IMR-90 (cell line): Measurements from ENCODE around the gene MTCL3.

ENCODE experiments used
- BHLHE40 ChIP-seq: fragments of 150-350 bp; IDR thresholded peaks from 2 replicates; pipeline ENCODE4 v1.6.1; 2016; ENCODE audit warnings: mild to moderate bottlenecking, low read depth, low read length
- CEBPB ChIP-seq: IDR thresholded peaks from 2 replicates; pipeline ENCODE4 v1.6.1; 2012; ENCODE audit warnings: low read depth, low read length, improper control_type of control experiment
- CTCF ChIP-seq: conservative IDR thresholded peaks from 2 replicates; pipeline ENCODE4 v1.5.1; 2012; ENCODE audit warnings: mild to moderate bottlenecking, low read depth, low read length, improper control_type of control experiment
- FOS ChIP-seq: fragments of 150-350 bp; IDR thresholded peaks from 2 replicates; pipeline ENCODE4 v1.6.1; 2016; ENCODE audit warnings: low read depth, low read length
- MAFK ChIP-seq: IDR thresholded peaks from 2 replicates; pipeline ENCODE4 v1.6.1; 2012; ENCODE audit warnings: low read depth, low read length, improper control_type of control experiment
- MAZ ChIP-seq: IDR thresholded peaks from 2 replicates; pipeline ENCODE4 v1.6.1; 2012; ENCODE audit warnings: low read depth, mild to moderate bottlenecking, low read length, improper control_type of control experiment, moderate library complexity, borderline replicate concordance
- NFE2L2 ChIP-seq: fragments of 150-350 bp; IDR thresholded peaks from 2 replicates; pipeline ENCODE4 v1.6.1; 2016; ENCODE audit warnings: low read depth, mild to moderate bottlenecking, low read length
- POLR2A ChIP-seq: IDR thresholded peaks from 2 replicates; pipeline ENCODE4 v1.6.1; 2012; ENCODE audit warnings: mild to moderate bottlenecking, low read depth, low read length
- RAD21 ChIP-seq: IDR thresholded peaks from 2 replicates; pipeline ENCODE4 v1.6.1; 2012; ENCODE audit warnings: low read length, improper control_type of control experiment
- SMC3 ChIP-seq: fragments of 150-350 bp; IDR thresholded peaks from 2 replicates; pipeline ENCODE4 v1.6.1; 2016; ENCODE audit warnings: low read depth, mild to moderate bottlenecking, antibody characterized with exemption, low read length, moderate library complexity
- USF2 ChIP-seq: fragments of 150-350 bp; IDR thresholded peaks from 2 replicates; pipeline ENCODE4 v1.6.1; 2017; ENCODE audit warnings: mild to moderate bottlenecking, antibody characterized with exemption, low read length, low read depth

DNA sequence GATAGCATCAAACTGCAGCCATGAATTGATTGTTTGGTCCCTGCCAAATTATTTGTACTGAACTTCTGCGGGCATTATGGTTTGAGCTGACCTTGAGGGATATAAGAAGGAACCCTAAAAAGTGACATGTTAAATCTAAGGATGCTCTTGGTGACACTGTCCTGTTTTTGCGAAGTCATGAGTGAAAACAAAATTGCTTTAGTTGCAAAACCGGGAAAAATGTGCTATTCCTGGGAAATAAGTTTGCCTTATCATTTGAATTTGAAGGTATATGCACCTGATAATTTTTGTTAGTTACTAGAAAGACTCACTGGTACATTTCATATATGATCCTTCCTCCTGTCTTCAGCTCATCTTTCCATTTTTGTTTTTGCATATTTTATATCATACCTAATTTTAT is 67.7 kb downstream of the MTCL3 start:
- TF ChIP-seq BHLHE40: no peak
- no peak for TF ChIP-seq CTCF
- no peak for TF ChIP-seq RAD21
- TF ChIP-seq POLR2A: no peak
- no peak for TF ChIP-seq MAZ
- no peak for TF ChIP-seq CEBPB
- no peak for TF ChIP-seq SMC3
- no peak for TF ChIP-seq USF2
- no peak for TF ChIP-seq NFE2L2
- TF ChIP-seq FOS: no peak
- TF ChIP-seq MAFK: no peak
